SIG-M5 treated with dmso at 0.1 percent for 504 hours (cell line): ENCODE data around the gene PDHA2.
A peak's percentile ranks its signal among the peaks of the same experiment; 100 is the strongest.
"Not testable (repeated sequence)": the region's sequence is repeated elsewhere in the genome, so short reads cannot be mapped to it uniquely, and the experiment has no call there.

Source experiments
- DNase-seq: peaks from one replicate; lab custom pipeline; 2025; ENCODE audit not compliant: unreplicated experiment; lab: John Stamatoyannopoulos, UW

Gene PDHA2

GRCh38 chr4:95839891-95840290, at the start of gene PDHA2:
Gene PDHA2, plus strand, starts transcription at chr4:95840093. Its CDS starts 58 bp downstream, at chr4:95840151.
- DNase-seq = no peak

GRCh38 chr4:95798003-95798402, 41.9 kb upstream of the PDHA2 start:
- no peak for DNase-seq

- no peak for DNase-seq
Observed at GRCh38 chr4:95798727-95799126, 41.2 kb upstream of the PDHA2 start.

DNA sequence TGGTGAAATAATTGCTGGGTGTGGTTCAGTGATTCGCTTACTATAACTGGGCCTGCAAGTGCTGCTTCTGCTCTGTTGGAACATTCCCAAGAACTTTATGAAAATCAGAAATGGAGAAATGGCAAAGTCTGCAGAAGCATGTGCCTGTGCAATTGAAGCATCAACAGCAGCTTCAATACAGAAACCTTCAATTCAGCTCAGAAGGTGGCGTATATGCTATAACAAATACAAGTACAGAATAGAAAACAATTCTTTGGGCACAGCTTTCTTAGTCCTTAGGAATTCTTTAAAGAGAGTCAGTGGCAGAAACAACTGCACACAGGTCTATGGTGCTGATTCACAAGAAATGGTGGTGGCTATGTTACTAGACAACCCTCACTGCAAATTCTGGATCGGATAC, 18.0 kb upstream of the PDHA2 start:
- DNase-seq = no peak

GRCh38 chr4:95825546-95825945, 14.3 kb upstream of the PDHA2 start:
- DNase-seq = no peak

GRCh38 chr4:95830651-95831050, 9.2 kb upstream of the PDHA2 start:
- DNase-seq = no peak

- no peak for DNase-seq
Observed at GRCh38 chr4:95831166-95831565, 8.7 kb upstream of the PDHA2 start.

DNA sequence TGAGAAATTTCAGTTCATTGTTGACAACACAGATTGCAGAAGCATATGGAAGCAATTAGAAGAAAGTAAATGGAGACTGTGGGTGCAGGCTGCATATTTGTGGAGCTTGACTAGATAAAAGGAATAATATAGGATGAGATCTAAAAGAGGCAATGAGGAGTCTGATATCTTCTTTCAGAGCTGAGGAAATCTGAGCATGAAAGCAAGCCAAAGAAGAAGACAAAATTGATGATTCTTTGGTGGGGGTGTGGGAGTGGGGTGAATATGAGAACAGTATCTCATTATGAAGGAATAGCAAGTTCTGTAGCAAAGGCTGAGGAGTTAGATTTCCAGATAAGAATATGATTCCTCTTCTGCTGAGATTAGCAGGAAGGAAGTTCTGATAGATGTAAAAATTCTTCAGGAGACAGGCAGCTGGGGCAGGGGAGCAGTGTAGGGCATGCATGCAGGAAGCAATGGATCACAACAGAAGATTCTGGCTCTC, 6.1 kb upstream of the PDHA2 start:
- DNase-seq = no peak

GRCh38 chr4:95835672-95836071, 4.2 kb upstream of the PDHA2 start:
- peak; percentile 34 for DNase-seq

- DNase-seq = no peak
Observed at GRCh38 chr4:95838192-95838591, 1.7 kb upstream of the PDHA2 start.

DNA sequence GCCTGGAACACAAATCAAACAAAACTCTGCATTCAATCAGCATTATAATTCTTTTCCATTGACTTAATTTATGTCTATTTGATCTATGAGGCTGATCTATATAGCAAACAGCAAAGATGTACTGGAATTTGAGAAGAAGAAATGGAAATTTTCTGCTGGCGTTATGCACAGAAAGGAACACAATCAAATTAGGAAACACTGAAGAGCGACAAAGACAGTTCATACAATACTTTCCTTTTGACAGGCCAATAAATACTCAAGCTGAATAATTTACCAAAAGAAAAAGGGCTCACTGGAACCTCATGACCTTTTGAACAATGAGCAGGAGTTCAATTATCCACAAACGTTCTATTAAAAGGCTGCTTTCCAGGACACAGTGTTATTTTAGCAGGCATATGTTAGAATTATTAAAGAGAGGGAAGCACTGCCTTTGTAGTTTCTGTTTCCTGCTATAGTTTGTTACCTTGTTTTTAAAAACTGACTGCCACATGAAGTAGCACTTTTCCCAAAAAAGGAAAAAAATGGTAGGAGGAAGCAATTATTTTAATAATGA, 8.1 kb downstream of the PDHA2 start:
- DNase-seq = no peak

DNA sequence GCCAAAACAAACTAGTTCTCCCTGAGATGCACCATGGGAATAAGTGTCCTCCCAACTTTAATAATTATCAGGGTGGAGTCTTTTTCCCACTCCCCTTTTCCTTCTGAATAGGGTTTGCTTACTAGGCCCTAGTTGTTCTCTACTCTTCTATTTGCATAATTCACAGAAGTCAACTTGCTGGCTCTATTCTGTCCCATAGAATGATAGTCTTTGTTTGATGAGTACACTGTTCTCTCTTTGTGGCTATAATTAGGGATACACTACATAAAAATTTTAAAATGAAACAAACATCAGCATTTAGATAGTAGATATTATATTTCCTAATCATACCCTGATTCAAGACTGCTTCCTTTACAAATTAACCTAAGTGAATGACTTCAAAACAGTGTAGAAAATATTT, 10.3 kb downstream of the PDHA2 start:
- DNase-seq = no peak

DNA sequence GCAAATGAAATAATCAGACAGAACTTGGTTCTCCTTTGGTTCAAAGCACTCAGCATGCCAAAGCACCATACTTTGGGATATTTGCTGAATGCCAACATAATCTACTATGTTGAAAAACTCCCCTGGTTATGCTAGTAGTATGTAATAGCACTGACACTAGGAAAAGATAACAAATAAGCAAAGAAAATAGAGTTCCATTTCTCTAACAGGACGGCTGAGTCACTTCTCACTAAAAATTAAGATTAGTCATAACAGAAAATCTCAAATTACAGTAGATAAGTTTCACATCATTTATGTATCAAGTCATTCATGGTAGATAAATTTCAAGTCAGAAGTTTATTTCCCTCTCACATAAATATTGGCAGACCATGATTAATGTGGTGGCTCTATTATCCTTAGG, 17.9 kb downstream of the PDHA2 start:
- no peak for DNase-seq

DNA sequence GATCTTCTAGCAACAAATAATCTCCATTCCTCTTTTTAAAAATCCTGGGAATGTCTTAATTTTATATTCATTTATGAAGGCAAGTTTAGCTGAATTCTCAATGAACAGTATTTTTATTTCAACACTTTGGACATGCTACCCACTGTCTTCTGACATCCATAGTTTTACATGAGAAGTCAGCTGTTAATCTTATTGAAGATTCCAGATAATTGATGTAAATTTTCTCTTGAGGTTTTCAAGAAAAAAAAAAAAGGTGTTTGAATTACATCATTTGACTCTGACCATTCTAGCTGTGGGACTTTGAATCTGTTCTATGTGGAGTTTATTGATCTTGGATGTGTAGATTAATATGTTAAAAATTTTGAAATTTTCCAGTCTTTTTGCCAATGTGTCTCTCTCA, 28.0 kb downstream of the PDHA2 start:
- DNase-seq = no peak

- not testable (repeated sequence) for DNase-seq
Observed at GRCh38 chr4:95869414-95869813, 29.5 kb downstream of the PDHA2 start.

GRCh38 chr4:95869961-95870500, 30.1 kb downstream of the PDHA2 start:
- no peak for DNase-seq

- no peak for DNase-seq
Observed at GRCh38 chr4:95877636-95878035, 37.7 kb downstream of the PDHA2 start.

GRCh38 chr4:95887551-95887950, 47.7 kb downstream of the PDHA2 start:
- no peak for DNase-seq

DNA sequence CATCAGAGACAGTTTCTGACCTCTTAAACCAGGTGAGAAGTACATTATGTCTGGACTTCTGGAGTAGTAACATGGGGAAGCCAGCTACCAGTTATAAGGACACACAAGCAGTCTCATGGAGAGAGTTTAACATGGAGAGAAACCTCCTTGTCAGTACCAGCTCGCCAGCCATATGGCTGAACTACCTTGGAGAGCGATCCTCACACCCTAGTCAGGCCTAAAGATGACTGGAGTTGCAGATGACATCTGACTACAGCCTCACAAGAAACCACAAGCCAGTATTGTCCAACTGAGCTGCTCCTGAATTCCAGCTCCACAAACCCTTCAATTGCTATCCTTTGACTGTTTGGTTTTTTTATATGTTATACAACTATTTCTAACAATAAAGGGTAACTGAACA, 49.8 kb downstream of the PDHA2 start:
- no peak for DNase-seq
